HuH-7.5 (cell line): ENCODE results near the gene CASP5.
"Not testable (repeated sequence)": the region's sequence is repeated elsewhere in the genome, so short reads cannot be mapped to it uniquely, and the experiment has no call there.

Source experiments
- DNase-seq: peaks from one replicate; pipeline ENCODE4 v3.0.0; 2011; ENCODE audit warnings: low spot score

The CASP5 gene

DNA sequence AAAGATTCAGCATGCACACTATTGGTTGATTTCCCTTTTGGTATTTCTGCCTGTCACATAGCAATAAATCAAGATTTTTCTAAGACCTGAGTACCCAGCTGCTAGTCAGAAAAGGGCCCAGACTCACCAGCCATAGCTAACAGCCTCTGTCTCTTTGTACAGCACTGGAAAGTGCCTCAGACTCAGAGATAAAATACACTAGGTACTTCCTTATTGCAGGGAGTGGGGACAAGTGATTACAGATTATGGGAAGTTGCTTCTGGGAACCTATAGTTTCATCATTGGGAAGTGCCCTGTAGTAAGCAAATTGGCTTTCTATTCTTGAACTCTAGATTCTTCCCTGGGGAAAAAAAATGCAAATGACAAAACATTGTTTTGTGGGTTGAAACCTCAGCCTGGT lies at the start of gene CASP5:
Gene CASP5, minus strand, starts transcription at position 166 of the 400 bp plus-strand sequence. Its CDS starts 32 bp downstream, at position 134.
- no peak for DNase-seq

DNA sequence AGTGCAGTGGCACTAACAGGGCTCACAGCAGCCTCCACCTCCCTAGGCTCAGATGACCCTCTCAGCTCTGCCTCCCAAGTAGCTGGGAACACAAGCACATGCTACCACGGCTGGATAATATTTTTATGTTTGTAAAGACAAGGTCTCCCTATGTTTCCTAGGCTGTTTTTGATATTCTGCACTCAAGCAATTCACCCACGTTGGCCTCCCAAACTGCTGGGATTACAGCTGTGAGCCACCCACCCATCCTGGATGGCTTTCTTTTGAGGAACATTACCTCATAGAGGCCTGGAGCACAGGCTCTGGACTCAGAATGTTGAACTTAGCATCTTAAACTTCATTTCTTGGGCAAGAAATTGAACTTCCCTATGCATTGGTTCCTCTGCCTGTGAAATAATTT lies 49.1 kb upstream of the CASP5 start:
- DNase-seq: not testable (repeated sequence)

DNA sequence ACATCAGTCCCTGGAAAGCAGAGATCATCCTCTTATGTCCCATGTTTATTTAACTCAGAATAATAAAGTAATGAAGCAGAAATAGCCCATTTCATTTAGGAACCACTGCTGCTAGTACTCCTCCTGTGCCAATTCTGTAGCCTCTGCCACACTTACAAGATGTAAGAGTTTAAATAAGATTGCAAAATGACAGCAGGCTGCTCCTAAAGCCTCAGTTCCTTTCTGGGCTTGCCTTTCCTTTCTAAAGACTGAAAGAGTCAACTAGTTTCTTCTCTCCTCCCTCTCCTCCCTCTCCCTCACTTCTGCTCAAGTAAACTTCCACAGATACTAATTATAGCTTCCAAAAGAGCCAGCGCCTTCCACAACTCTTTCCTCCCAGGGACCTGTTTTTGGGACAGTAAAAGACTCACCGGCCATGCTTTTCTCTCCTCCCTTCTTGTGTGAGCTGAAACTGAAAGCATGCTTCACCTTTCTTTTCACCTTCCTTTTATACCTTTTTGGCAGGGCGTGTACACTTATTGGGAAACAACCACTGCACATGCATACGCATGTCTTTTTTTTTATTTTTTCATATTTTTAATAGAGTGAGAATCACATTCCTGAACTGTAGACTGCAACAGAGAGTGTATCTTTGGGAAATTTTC lies 48.2 kb upstream of the CASP5 start:
- no peak for DNase-seq

GRCh38 chr11:105070306-105070705 lies 47.3 kb upstream of the CASP5 start:
- DNase-seq: no peak

DNA sequence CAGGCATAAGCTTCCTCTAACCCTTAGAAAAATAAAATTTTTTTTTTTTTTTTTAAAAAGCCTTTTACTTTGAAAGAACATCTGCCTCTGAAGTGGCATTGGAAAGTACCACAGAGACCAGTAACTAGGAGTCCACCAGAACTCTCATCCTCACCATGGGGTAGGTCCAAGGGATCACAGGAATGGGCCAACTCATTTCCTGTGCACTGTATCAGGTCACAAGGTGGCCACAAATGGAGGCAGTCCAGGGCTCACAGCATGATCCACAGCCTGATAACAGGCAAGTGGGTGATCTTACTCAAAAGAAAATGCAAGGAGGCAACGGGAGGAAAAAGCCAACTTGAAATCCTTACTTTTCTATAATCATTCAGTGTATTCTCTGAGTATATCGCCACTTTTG lies 46.8 kb upstream of the CASP5 start:
- DNase-seq: not testable (repeated sequence)

DNA sequence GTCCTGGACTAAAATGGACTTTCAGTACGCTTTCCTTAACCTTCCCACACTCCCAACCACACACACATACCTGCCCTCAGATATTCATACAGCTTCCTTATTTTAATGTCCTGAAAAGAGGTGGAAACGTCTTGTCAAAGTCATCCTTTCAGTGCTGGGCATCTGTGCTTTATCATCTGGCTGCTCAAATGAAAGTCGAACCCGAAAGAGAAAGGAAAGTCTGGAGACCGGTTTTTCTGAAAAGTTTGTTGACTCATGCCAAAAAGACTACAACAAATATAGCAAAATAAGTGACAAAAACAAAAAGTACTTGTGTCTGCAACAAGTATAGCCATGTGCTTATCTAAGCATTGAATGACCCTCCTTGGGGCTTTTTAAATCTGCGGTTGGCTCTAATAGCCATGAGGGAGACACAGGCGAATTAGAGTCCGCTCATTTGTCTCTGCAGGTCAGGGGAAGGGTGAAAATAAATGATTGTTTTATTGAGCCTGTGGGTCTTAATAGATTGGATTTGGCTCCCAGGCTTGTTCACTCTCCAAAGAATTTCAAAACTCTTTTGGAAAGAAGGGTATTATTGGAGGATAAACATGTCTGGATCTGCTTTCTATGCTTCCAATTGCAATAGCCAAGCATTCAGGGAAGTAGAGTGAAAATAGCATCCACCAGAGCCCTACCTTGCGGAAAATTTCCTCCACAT lies 40.4 kb upstream of the CASP5 start:
- DNase-seq: not testable (repeated sequence)

DNA sequence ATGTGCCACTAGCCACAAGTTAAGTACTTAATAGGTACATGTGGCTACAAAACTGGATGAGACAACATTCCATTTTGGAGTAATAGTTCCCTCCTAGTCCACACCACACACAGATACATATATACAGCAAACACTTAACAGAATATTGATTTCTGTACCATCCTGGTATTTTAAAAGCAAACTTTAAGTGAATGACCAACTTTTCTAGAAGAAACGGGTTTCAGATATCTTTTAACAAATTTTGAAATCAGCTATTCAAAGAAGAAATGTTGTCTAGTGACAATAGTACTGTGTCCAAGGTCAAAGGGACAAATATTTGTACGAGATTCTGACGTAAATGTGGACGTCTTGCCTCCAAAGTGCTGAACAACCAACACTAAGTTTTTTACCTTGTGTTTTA lies 34.5 kb upstream of the CASP5 start:
- DNase-seq: no peak

DNA sequence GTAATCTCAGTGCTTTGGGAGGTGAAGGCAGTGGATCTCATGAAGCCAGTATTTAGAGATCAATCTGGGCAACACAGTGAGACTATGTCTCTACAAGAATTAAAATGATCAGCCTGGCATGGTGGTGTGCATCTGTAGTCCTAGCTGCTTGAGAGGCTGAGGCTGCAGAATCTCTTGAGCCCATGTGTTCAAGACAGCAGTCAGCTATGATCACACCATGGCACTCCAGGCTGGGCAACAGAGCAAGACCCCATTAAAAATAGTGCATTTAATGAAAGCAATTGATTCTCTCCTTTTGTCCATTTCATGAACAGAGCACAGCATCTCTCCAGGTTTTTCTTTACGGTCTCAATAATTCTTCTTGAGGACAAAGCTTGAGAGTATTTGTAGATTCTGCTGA lies 33.5 kb upstream of the CASP5 start:
- no peak for DNase-seq

DNA sequence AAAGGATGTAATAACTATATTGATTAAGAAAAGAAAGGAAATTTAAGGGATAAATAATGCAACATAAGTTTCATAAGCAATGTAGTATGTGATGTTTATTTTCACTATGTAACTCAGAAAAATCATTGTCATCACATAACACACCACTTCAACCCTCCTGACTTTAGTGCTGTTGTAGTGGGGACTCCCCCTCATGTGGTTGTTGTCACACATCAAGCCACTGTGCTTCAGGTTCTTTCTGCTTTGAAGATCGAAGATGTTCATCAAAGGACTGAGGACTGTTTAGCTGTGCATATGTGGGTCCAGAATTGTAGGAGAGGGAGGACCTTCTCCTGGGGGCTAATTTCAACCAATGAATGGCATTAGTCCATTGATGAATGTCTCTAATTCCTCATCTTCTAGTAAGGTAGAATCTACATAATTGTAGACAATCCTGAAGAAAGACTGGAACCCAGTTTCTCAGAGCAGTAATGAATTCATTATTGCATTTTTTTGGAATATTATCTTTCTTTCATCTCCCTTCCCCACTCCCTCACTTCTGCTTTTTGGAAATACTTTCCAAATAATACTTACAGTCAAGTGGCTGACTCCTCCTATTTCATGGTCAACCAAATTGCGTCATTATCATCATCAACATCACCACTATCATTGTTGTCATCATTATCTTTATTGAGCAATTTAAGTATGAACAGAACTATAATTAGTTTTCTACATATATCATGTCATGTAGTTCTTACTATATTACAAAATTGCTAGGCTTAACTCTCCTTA lies 31.9 kb upstream of the CASP5 start:
- DNase-seq: no peak

DNA sequence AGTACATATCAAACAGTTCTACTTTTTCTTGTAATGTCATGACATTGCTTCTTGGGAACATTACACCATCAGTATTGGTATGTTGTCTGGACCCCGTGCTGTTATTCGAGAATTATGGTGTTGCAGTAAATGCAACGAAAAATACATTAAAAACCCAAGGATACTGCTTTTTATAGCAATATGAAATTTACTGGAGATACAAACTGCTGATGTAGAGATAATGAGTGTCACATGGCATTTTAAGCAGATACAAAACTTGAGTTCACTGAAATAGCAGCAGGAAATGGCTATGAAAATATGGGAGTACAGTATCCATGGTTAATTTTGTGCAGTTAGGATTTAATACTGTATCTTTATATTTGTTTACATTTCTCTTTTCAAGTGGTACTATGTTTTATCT lies 29.5 kb upstream of the CASP5 start:
- DNase-seq: no peak

DNA sequence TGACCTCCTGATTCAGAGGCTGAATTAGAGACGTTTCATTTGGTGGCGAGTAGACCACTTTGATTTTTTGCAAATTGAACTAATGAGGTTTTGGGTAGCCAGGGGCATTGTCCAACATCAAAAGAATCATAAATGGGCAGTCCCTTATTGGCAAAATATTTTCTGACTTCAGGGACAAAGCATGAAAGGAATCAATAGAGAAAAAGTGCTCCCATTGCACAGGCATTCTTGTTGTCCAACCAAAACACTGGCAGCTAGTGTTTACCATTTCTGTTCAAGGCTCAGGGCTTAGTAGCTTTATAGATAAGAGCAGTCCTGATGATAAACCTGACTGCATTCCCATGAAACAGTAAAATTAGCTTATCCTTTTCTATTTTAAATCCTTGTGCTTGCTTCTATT lies 28.6 kb upstream of the CASP5 start:
- DNase-seq: no peak

DNA sequence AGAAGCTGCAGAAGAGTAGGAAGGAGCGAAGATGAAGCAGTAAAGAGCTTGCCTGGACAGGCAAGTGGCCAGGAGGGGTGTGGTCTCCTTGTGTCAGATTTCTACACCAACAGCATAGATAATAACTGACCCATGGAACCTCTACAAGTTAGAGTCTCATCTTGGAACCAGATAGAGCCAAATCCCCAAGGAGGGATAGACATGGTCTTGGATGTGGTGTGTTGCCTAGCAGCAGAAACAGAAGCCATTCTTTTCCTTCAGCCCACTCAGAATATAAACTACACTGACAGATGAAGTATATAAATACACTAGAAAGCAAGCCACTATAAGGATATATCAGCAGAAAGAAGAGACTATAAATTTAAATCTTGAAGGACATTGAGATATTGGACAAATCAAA lies 26.5 kb upstream of the CASP5 start:
- no peak for DNase-seq

DNA sequence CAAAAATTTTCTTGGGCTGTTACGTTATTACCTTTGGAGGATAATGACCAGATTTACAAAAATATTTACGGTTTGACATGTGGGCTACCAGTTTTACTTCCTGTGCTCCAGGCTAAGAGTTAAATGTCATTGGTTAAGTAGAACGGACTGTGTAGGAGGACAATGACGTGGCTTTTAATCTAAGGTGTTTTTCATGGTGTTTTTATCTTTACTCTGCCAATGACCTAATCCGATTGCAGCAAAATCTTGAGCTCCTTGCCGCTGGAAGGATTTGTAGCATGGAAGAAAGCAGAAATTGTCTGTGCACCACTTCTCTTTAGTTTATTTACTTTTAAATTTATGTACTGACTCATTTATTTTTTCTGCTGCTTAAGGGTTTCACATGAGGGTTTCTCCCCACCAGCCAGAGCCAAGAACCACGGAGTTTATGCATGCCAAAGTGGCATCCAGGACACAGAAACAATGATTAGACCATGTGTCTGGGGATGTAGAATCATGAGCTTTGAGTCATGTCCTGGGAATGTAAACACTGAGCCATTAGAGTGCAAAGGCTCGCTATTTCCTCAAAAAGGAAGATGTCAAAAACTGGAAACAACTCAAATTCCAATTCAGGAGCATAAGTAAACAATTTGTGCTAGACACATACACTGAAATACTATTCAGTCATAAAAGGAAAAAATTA lies 24.1 kb upstream of the CASP5 start:
- DNase-seq: no peak

- no peak for DNase-seq
Measured at GRCh38 chr11:105045676-105046296, 22.8 kb upstream of the CASP5 start.

DNA sequence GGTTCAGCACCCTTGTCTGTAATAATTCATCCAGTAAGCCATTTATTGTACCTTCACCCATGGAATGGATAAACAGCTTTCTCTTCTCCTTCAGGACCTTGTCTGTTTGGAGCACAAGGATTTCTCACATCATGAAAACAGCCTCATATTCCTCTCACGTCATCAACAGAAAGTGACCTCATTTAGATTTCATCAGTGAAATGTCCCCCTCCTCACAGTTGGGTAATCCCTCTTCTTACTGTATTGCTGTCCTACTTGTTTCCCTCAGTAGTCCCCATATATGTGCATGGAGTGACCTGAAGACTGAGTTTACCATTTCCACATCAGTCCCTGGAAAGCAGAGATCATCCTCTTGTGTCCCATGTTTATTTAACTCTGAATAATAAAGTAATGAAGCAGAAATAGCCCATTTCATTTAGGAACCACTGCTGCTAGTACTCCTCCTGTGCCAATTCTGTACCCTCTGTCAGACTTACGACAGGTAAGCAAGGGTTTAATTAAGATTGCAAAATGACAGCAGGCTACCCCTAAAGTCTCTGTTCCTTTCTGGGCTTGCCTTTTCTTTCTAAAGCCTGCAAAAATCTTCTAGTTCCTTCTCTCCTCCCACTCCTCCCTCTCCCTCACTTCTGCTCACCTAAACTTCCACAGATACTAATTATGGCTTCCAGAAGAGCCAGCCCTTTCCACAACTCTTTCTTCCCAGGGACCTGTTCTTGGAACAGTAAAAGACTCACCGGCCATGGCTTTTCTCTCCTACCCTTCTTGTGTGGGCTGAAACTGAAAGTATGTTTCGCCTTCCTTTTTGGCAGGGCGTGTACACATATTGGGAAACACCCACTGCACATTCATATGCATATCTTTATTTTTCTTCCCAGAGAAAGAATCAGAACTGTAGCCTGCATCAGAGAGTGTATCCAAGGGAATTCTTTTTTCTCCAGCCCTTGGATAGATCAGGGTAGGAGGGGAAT lies 21.9 kb upstream of the CASP5 start, which contains the start of gene CARD16:
Gene CARD16, minus strand, starts transcription at position 779 of the 968 bp plus-strand sequence. Its CDS starts 38 bp downstream, at position 741.
- not testable (repeated sequence) for DNase-seq

- DNase-seq: no peak
Measured at GRCh38 chr11:105042178-105042577, 19.2 kb upstream of the CASP5 start.

GRCh38 chr11:105040703-105041102 lies 17.7 kb upstream of the CASP5 start:
- no peak for DNase-seq

DNA sequence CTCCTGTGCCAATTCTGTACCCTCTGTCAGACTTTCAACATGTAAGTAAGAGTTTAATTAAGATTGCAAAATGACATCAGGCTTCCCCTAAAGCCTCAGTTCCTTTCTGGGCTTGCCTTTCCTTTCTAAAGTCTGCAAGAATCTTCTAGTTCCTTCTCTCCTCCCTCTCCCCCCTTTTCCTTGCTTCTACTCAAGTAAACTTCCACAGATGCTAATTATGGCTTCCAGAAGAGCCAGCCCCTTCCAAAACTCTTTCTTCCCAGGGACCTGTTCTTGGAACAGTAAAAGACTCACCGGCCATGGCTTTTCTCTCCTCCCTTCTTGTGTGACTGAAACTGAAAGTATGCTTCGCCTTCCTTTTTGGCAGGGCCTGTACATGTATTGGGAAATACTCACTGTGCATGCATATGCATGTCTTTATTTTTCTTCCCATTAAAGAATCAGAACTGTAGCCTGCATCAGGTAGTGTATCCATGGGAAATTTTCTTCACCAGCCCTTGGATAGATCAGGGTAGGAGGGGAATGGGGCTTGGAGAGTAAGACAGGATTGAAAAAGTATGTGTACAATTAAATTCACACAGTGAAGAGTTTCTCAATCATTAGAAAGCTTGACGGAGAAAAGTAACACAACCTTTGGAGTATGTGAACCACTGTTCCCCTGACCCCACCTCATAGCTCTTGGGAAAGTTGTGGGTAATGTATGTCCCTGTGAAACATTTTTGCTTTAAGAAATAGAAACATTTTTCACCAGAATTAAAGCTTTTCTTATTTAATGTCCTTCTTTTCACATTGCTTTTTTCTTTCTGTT lies 12.0 kb upstream of the CASP5 start, which contains the start of gene CASP1:
Gene CASP1, minus strand, starts transcription at position 332 of the 808 bp plus-strand sequence. Its CDS starts 31 bp downstream, at position 301.
- no peak for DNase-seq

- not testable (repeated sequence) for DNase-seq
Measured at GRCh38 chr11:105034388-105034787, 11.4 kb upstream of the CASP5 start.

- DNase-seq: no peak
Measured at GRCh38 chr11:105033781-105034180, 10.8 kb upstream of the CASP5 start.
